Middle frontal gyrus (tissue), 1 donor: ENCODE data around the gene TAF15.
A peak's percentile ranks its signal among the peaks of the same experiment; 100 is the strongest.

Experiments
- DNase-seq: peaks from one replicate; pipeline ENCODE4 v3.0.0-alpha.2; 2015; ENCODE audit warnings: low spot score; ENCODE audit errors: extremely low spot score

TAF15 gene

DNA sequence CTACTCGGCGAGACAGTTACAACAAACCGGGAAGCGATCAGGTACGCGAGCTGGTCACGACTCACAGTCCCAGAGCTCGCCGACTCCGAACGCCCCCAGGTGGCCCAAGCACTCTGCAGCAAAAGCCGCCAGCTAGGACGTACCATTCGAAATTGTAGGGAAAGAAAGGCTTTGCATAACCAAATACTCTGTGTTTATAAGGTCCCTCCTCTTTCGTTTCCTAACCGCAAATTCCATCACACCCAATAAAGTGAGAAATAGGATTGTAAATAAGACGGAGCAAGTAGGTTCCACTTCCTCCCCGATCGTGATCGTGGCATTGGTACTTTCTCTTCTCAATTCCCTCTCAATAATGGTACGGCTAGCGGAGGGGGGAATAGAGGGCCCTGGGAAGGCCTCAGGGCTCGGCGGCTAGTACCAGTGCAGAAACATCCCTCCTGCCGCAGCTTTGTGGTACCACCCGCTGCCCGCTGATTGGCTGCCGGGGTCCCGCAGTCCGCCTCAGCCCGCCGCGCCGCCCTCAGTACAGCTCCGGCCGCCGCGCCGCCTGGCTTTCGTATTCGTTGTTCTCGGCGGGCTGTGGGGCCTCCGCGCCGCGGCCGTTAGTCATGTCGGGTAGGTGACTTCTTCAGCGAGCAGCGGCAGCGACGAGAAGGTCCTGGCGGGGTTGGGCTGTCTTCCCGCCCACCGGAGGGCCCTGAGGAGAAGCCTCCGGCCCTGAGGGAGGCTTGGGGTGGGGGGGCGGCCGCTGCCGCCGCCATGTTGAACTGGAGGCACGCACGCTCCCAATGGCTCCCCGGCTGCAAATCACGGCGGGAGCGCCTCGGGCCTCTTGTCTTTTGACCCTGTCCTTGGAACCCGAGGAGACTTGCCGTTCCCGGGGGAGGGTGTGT, at the start of gene TAF15:
TSS of gene TAF15 (plus strand) at position 523 of the 893 bp plus-strand sequence. CDS start at position 609, 86 bp downstream.
- DNase-seq = peak; percentile 93

DNA sequence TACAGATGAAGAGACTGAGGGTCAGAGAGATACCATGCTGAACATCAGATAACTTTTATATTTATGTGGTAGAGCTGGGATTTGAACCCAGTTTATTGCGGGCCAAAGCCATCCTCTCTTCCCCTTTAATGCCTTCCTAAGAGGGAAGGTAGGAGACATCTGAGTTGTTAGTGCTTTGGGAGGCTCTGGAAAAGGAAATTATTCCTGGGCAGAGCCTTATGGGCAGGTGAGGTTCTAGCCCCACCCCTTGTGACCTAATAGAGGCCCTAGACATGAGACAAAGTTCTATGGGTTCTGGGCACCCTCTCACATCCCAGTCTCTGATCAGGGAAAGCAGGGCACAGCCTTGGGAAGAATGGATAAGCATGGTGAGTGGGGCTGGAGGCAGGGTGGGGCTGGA, 48.7 kb upstream of the TAF15 start, which contains the start of gene C17orf50:
TSS of gene C17orf50 (plus strand) at position 301 of the 400 bp plus-strand sequence. CDS start at position 356, 55 bp downstream.
- DNase-seq = no peak

DNA sequence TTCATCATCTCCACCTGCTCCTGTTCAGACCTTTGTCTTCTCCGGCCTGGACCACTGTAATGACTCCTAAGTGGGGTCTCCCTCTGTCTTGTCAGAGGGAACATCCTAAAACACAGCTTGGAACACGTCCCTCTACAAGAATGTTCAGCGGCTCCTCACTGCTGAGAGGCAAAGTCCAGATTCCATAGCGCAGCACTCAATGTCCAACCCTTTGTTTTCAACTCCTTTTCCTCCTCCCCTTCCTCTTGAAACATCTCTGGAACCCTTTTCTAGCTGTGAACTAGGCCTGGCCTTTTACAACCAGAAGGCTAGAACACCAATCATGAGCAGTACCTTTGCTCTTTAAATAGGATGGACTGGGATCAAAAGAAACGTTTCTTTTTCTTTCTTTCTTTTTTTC, 47.7 kb upstream of the TAF15 start:
- no peak for DNase-seq

DNA sequence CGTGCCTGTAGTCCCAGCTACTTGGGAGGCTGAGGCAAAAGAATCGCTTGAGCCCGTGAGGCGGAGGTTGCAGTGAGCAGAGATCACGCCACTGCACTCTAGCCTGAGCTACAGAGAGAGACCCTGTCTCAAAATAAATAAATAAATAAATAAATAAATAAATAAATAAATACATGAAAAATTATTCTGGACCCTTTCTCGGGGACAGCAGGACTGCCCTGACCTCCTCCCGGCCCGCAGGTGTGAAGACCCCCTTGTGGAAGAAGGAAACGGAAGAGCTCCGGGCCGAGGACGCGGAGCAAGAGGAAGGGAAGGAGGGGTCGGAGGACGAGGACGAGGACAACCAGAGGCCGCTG, 45.5 kb upstream of the TAF15 start:
- no peak for DNase-seq

DNA sequence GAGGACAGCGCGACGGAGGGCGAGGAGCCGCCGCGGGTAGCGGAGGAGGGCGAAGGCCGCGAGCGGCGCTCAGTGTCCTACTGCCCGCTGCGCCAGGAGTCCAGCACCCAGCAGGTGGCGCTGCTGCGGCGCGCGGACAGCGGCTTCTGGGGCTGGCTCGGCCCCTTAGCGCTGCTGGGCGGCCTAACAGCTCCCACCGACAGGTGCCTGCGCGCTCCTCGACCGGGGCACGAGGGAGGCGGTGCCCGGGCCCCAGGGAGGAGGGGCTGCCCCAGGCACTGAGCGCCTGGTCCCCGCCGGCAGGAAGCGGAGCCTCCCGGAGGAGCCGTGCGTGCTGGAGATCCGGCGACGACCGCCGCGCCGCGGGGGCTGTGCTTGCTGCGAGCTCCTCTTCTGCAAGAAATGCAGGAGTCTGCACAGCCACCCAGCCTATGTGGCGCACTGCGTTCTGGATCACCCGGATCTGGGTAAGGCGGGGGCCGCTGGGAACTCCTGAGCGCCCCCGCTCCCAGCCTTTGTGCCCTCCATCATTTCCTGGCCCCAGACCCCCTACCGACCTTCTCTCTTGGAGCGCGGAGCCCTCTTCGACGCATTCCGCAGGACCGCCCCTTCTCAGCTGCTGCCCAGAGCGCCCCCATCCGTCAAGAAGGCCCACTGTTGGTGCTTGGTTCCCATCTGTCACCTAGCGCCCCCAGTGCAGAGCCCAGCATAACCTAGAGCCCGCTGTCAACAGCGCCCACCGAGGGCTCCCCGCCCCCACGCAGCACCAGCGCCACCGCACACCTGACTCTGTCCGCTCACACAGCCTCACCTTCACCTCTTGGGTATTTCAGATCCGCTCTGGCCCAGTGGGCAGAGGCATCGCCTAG, 44.9 kb upstream of the TAF15 start:
- DNase-seq = peak; percentile 82

DNA sequence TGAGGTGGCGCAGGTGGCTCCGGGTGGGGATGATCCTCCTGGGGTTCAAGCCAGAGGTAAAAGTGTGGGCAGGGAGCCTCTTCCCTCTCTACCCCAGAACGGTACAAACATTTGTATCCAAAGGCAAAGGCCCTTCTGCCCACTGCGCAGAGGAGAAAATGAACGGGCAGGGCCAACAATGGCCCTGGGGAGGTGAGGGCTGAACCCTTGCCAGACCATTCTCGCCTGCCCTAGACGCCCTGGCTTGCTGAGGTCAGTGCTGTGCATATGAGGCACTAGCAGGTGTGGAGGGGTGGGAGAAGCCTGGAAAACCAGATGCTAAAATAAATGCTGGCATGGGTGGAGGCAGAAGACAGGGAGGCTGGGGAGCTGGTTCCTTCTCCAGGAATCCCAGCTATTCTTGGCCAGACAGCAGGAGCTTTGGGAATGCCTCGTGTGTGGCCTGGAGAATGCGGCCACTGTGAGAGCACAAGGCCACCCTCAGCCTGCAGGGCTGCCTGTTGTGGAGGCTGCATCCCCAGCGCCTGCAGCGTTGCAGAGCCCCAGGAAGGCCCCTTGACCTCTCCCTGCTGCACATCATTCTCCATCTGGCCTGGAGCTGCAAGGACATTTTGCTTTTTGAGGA, 44.1 kb upstream of the TAF15 start:
- no peak for DNase-seq

DNA sequence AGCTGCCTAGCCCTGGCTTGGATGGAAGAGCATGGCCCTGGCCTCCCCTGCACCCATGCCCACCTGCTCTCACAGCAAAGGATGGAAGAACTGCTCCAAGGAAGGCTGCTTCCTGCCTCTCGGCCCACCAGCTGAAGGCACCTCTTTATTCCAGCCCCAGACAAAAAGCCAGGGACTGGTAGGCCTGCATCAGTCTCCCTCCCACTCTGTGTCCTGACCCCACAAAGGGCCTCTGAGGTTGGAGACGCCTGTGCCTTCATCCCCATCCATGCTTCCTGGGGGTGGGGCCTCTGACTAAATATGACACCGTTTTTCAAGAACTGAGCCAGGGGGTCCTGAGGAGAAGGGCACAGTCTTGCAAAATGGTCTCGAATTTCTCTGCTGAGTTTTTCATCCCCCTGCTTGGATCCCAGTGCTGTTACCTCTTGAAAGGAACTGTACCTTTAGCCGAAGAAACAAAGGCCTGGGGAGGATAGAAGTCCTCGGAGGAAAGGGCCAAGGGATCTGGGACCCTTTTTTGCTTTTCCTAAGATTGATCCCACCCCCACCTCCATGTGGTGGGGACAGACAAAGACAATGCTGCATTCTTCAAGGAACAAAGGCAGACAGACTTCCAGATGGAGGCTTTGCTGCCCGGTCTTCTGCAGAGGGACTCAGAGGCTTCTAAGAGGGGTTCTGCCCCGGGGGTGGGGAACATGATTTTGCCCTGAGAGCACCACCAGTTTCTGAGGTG, 43.4 kb upstream of the TAF15 start:
- no peak for DNase-seq

DNA sequence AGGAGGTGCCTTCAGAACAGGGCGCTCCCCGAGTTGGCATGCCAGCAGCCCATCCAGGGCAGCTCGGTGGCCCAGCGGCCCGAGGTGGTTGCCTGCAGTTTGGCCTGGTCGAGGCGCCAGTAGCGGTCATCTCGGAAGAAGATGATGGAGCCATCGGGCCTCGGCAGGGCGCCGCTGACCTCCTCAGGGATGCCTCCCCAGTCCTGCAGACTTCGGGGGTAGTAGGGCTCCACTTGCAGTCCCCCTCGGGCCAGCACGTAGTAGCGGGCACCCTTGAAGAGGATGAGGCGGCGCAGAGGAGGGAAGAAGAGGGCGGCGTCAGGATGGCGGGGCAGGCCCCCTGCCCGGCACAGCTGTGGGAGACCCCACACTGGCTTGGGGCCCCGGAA, 42.8 kb upstream of the TAF15 start:
- DNase-seq = no peak

DNA sequence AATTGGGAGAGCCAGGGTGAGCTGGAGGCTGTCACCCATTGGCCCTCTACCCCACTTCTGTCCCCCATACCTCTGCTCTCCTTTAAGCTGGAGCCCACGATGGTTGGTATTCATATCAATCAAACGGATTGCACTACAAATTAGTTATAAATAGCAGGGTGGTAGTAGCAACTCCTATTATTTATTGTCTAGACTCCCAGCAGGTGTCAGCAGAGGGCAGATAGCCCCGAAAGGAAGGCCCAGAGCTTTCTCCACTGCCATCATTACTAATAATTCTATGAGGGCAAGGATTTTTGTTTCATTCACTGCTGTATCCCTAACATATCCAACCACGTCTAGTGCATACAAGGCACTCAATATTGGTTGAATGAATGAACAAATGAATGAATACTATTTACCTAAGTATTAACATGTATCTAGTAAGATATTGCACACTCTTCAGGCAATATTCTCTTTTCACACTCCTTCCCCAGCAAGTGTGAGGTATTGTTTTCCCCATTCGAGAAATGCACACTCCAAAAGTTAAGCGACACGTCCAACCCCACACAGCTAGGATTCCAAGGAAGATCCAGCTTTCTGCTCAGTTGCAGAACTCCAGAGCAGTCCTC, 42.3 kb upstream of the TAF15 start:
- DNase-seq = no peak

DNA sequence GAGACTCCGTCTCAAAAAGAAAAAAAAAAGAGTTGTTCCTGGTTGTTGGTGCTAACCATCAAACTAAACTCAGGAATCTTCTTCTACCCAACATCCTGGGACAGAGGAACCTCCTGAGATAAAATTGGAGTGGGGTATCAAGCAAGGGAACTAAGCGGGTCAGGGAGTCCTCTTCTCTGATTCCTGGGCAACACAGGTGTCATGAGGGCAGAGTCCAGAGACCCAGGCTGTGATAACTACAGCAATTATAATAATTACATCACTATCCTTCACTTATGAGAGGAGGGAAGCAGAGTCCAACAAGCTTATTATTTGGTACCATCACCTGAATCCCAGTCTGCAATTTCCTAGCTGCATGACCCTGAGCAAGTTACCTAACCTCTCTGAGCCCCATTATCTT, 40.5 kb upstream of the TAF15 start:
- DNase-seq = no peak

DNA sequence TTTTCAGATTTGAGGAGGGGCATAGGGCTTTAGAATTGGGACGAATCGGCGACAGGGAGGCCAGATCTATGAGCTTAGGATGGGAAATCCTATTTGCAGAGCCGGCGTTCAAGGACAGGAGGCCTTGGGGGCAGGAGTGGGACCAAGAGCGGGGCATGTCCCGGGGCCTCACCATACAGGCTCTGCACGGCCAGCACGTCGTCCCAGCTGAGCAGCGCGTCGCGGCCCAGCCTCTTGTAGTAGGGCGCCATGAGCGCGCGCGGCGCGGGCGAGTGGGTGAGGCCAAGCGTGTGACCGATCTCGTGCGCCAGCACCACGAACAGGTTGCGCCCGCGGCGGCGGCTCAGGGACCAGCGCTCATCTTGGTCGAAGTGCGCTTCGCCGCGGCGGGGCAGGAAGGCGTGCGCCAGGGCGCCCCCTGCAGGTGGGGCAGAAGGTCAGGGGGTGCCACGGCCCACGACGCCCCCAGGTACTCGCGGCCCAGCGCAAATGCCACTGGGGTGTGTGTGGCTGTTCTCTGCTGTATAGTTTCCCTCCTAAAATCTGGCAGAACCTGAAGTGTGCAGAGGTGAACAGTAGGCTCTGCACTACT, 39.3 kb upstream of the TAF15 start:
- DNase-seq = no peak

DNA sequence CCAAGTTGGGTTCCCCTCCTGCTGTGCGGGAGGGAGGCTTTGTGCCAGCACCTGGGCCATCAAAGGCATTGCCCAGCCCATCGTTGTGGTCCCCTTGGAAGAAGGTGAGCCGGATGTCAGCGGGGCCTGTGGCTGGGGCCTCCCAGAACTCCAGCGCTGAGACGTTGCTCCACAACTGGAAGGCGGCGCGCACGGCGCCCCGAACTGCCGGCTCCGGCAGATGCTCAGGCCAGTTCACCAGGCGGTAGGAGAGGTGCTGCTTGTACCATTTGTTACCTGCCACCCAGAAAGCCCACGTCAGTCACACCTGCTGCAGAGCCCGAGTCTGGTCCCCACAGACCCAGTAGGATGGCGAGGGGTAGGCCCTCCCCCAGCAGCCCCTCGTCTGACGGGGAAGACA, 36.2 kb upstream of the TAF15 start:
- no peak for DNase-seq

DNA sequence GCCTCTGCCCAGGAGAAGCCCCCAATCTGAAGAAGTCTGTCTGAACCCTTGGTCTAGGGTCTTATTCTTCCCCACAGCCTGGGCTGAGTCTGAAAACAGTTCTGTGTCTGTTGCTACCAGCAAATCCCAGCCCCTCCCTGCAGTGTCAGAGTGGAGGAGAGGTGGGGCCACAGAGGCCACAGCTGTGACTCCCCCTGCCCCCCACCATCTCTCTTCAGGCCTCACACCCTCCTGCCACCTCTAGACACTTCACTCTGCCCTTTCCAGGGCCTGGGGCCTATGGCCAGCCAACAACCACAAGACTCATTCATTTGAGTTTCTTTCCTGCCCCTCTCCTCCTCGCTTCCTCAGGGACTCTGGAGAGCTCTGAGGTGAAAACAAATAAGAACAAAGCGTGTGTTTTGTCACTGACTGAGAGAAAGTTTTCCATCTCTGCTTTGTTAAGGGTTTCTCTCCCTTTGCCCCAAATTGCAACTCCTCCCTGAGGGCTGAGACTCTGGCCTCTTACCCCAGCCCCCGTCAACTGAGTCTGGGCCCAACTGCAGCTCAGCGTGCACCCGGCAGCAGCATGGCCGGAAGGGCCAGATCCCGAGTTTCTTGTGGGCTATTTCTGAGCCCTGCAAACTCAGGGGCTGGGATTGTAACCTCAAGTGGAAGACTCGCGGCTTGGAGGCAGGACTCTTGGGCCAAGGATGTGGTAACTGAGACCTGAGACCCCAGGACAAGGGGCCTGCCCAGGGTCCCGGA, 35.4 kb upstream of the TAF15 start:
- no peak for DNase-seq

DNA sequence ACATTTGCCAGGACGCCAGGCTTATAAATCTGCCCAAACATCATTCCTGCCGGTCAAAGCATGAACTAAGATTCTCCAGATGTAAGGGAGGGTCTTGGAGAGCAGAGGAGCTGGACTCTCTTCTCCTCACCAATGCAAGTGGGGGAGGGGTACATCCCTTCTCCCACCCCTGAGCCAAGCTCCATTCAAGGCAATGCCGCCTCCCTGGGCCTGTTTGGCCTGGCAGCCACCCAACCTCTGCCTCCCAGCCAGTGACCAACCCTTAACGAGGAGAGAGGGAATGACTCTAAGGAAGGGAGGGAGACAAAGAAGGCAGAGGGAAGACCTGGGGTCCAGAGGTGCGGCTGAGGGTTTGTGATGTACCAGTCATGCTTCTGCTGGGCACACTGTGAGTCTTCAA, 34.8 kb upstream of the TAF15 start:
- no peak for DNase-seq

DNA sequence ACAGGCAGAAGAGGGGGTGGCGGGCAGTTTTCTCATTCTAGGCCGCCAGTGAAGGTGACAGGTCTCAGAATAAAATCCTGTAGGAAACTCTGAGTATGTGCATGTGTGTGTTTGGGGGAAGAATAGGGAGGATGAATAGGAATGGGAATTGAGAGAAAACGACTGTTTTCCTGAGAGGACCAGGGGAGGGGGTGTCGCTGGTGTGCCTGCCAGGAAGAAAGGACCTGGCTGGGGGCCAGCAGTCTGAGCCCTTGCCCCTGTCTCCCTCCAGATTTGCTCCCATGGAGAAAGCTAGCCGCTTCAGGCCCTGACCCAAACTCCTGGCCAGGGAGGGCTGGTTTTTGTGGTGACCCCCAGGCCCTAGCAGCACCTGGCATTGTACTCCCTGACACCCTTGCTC, 34.2 kb upstream of the TAF15 start:
- DNase-seq = no peak

DNA sequence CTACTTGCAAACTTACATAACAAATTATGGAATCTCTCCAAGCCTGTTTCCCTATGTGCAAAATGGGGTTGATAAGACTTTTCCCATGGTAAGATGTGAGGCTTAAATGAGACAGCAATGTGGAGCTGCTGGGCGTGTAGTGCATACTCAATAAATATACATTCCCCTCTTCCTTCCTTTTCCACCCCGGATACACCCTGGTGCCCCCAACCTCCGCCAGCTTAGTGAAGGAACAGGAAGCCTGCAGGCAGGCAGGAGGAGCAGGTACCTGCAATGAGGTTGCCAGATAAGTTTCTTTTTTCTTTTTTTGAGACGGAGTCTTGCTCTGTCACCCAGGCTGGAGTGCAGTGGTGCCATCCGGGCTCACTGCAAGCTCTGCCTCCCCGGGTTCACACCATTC, 33.7 kb upstream of the TAF15 start:
- DNase-seq = no peak

DNA sequence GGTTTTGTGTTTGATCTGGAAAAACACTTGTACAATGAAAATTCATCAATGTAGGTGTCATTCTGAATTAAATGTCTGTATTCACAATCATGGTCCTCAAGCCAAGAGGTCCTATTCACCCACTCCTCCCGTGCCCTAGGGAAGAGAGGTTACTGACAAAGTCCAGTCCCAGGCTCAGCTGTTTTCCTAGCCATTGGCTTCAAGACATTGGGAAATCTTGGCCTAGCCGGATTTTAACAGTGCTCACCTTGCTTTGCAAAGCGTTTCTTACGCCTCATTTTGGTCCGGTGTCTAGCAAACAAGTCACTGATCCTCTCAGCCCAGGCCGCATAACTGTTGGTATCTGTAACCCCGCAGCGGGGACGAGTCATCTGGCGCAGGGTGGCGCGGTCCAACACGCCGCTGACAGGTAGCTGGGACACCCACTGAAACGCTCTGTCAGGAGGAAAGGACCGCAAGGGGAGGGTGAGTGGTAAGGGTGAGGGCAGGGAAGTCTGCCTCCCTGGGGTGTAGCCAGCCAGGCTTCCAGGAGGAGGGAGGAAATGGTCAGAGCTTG, 30.6 kb upstream of the TAF15 start:
- no peak for DNase-seq

DNA sequence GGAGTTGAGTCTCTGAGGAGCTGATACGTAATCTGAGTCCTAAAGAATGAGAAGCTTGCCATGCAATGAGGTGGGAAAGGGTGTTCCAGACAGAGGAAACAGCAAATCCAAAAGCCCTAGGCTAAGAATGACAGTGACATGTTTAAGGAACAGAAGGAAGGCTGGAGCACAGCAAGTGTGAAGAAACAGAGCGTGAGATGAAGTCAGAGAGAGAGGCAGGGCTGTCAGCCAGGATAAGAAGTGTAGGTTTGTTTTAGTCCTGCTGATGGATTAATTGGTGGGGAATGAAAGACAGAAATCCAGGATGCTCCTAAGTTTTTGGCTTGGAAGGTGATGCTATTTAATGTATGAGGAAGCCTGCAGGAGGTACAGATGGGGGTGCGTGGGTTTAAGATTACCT, 28.3 kb upstream of the TAF15 start:
- DNase-seq = no peak

DNA sequence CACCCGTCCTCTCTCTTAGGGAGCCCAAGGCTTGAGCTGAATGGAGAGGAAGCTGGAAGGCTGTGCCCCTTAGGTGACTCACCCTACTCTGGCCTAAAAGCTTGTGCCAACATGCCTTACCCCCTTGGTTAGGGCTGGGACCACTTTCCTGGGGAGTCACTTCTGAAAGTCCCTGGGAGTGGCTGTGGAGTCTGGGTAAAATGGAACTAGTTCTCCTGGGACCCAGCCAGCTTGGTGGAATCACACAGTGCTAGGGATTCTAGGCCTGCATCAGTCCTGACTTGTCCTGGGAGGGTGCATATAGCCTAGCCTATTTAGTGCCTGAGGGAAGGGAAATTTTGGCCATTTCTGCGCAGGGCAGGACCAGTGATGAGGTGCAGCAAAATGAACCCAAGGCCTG, 24.4 kb upstream of the TAF15 start:
- no peak for DNase-seq
